ENCODE measurements around the gene MVB12B.

The MVB12B gene

DNA sequence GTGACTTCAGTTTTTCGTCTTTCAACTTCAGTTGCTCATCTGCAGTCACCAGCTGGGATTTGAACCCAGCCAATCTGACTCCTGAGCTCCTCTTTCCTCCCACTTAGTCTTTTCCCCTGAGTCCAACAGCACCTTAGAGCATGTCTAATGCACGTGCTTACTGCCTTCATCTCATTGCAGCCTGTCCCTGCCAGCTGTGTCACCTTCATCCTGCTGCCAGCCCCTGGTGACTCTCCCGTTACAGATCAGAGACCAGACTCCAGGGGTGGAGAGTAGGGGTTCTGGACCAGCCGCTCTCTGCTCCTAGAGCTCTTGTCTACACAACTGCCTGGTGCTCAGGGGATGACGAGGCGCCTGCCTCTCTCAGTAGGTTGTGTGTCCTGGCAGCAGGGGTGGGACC lies 154.2 kb downstream of the MVB12B start:
- no peaks in the 10 kb centered on the region for H3K9me3 Mint-ChIP-seq (ENCODE audit: low read depth)

DNA sequence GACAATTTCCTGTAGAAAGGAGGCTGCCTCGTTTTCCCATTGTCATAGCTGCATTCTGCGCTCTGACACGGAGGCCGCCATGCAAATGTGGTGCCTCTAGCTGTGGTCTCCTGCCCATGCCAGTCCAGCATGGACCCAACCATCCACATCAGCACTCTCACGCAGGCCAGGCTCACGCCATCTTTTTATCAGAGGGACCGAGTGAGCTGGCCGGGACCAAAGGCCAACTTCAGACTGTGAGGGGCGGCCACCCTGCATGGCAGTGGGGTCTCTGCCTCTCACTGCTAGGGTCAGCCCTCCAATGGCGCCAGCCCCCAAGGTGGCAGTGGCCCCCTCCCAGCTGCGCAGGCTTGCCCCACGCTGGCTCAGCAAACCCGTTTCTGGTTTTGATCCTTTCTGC lies 155.2 kb downstream of the MVB12B start:
- Mint-ChIP-seq H3K27me3 (no peaks in the 10 kb centered on the region), H3K4me1 (ENCODE audit: low read depth) (peaks cover 21% of the 10 kb centered on the region), H3K9me3 (ENCODE audit: low read depth) (no peaks in the 10 kb centered on the region), H3K36me3 (peaks cover 8% of the 10 kb centered on the region), H3K27ac (no peak overlapping the region), H3K4me3 (no peak overlapping the region)

More for the DNA sequence above, 154.2 kb downstream of the MVB12B start:
- Mint-ChIP-seq H3K4me3 (no peak overlapping the region), H3K27ac (no peak overlapping the region), H3K4me1 (ENCODE audit: low read depth) (peaks cover 25% of the 10 kb centered on the region), H3K36me3 (peaks cover 8% of the 10 kb centered on the region), H3K27me3 (no peaks in the 10 kb centered on the region)

DNA sequence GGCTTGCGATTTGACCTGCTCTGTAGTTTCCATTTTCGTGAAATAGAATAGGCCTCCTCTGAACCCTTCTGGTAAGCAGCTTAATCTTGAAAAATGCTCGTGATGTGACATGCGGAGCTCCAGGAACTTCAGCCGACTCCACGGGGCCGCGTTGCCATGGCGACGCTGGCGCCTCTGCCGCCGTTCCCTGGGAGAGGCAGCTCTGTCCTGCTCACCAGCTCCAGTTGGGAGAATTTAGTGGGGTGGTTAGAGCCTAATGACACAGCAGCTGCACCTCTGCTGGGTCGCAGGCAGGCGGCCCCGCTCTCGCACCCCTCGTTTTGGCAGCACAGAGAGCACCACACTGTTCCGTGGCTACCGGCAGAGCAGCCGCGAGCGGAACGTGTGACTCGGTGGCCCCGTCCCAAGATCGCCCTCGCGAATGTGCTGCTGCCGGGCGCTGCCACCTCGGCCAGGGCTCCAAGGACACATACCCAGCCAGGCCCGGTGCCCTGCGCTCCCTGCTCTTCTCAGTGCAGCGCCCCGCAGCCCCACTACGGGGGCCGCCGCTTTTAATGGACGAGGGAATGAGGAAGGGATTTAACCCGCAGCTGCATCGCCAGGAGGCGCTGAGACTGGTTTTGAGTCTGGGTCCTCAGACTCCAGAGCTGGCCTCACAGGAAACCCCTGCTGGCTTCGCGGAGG lies 155.9 kb downstream of the MVB12B start:
- Mint-ChIP-seq H3K9me3 (ENCODE audit: low read depth) (no peaks in the 10 kb centered on the region), H3K27ac (no peak overlapping the region), H3K27me3 (no peaks in the 10 kb centered on the region), H3K36me3 (peaks cover 8% of the 10 kb centered on the region), H3K4me3 (no peak overlapping the region), H3K4me1 (ENCODE audit: low read depth) (peaks cover 21% of the 10 kb centered on the region)

DNA sequence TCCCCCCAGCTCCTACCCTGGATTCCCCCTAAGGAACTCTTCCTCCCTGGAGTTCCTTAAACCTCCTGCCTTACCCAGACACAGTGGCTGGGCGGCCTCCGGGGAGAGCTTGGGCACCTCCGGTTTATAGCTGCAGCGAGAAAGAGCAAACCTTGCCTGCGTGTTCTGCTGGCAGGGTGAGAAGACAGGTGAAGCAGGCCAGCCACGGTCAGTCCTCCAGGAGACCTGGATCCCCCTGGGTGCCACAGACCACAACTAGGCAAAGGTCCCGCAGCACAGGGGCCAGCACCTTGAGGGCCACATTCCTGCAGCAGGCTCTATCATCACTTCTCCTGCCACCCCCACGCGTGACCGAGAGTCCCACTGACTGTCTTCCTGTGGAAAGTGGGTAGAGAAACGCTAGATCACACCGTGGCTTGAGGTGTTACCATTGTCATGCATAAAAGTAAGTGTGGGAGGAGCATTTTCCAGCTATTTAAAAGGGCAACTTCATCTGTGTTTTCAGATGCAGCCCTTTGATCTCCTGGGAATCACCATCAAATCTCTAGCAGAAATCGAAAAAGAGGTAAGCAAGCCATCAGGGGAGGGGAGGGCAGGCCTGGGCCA lies 156.9 kb downstream of the MVB12B start:
- Mint-ChIP-seq H3K4me1 (ENCODE audit: low read depth) (peaks cover 19% of the 10 kb centered on the region), H3K27me3 (no peaks in the 10 kb centered on the region), H3K9me3 (ENCODE audit: low read depth) (no peaks in the 10 kb centered on the region), H3K36me3 (peaks cover 8% of the 10 kb centered on the region), H3K4me3 (no peak overlapping the region), H3K27ac (no peak overlapping the region)

DNA sequence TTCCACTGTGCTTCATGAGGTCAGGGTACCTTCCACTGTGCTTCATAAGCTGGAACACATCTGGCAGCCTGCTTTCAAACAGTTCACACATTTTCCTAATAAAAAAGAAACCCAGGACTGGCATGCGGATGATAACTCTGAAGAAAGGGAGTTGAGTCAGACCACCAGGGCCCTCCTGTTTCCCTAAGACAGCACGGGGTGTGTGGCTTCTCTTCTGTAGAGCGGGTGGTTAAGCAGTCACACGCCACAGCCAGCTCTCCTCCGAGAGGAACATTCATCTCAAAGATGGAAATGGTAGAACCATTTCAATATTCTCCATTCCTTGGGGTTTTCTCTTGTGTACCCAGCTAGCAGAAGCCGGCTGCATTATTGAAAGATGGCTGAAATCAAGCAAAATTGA lies 159.0 kb downstream of the MVB12B start:
- Mint-ChIP-seq H3K9me3 (ENCODE audit: low read depth) (no peaks in the 10 kb centered on the region), H3K4me3 (no peak overlapping the region), H3K36me3 (peaks cover 7% of the 10 kb centered on the region), H3K4me1 (ENCODE audit: low read depth) (peaks cover 23% of the 10 kb centered on the region), H3K27ac (no peak overlapping the region), H3K27me3 (no peaks in the 10 kb centered on the region)

DNA sequence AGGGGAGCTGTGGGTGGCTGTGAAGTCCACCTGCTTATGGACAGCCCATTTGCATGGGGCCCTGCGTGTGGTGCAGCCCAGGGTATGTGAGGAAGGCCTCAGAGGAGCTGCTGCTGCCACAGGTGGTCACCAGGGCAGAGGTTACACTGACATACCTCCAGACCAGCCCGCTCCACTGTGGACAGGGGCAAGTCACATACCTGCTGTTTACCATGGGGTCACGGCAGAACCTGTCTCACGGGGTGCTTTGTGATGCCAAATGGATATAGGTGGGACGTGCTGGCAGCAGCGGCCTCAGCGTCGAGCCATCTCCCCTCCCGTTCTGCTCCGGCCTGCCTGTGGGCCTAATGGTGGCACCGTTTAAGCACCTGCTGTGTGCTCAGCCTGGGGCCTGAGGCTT lies 159.6 kb downstream of the MVB12B start:
- H3K9me3 Mint-ChIP-seq (ENCODE audit: low read depth), result no peaks in the 10 kb centered on the region
- peaks cover 27% of the 10 kb centered on the region for H3K4me1 Mint-ChIP-seq (ENCODE audit: low read depth)
- H3K36me3 Mint-ChIP-seq, result peaks cover 5% of the 10 kb centered on the region
- no peak overlapping the region for H3K4me3 Mint-ChIP-seq
- no peak overlapping the region for H3K27ac Mint-ChIP-seq
- no peaks in the 10 kb centered on the region for H3K27me3 Mint-ChIP-seq

DNA sequence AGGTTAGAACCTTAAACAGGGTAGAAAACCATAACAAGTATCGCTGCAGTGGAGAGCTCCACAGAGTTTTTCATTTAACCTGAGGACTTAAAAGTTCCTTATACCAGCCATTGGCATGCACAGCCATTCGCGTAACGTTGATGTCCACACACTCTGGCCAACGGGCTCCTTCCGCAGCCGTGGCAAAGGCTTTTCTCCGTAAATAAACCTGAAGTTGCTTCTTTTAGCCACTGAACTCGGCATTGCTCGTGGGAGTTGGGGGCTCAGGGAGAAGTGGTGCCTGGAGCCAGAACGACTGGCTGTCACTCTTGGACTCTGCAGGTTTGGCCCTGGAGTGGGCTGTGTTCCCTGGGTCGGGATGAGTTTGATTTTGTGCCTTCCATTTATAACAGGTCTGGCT lies 161.2 kb downstream of the MVB12B start:
- Mint-ChIP-seq H3K4me1 (ENCODE audit: low read depth) (peaks cover 26% of the 10 kb centered on the region), H3K27ac (no peak overlapping the region), H3K27me3 (no peaks in the 10 kb centered on the region), H3K4me3 (no peak overlapping the region), H3K9me3 (ENCODE audit: low read depth) (no peaks in the 10 kb centered on the region), H3K36me3 (peaks cover 5% of the 10 kb centered on the region)

DNA sequence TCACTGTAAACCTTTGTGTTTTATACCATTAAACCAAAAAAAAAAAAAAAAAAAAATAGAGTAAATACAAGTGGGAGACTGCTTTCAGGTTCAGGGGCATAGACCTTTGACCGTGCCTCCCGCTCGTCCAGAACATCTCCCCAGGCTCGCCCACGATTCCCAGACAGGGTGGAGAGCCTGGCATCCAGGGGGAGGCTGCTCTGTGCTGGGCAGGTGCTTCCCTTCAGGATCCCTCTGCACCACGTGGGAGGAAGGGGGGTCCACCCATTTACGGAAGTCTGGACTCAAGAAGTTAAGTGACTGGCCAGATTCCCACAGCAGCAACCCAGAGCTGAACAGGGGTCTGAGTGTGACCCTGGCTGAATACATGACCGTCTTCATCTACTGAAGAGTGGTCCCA lies 161.7 kb downstream of the MVB12B start:
- Mint-ChIP-seq H3K4me1 (ENCODE audit: low read depth) (peaks cover 24% of the 10 kb centered on the region), H3K27ac (no peak overlapping the region), H3K9me3 (ENCODE audit: low read depth) (no peaks in the 10 kb centered on the region), H3K36me3 (peaks cover 5% of the 10 kb centered on the region), H3K27me3 (no peaks in the 10 kb centered on the region), H3K4me3 (no peak overlapping the region)

DNA sequence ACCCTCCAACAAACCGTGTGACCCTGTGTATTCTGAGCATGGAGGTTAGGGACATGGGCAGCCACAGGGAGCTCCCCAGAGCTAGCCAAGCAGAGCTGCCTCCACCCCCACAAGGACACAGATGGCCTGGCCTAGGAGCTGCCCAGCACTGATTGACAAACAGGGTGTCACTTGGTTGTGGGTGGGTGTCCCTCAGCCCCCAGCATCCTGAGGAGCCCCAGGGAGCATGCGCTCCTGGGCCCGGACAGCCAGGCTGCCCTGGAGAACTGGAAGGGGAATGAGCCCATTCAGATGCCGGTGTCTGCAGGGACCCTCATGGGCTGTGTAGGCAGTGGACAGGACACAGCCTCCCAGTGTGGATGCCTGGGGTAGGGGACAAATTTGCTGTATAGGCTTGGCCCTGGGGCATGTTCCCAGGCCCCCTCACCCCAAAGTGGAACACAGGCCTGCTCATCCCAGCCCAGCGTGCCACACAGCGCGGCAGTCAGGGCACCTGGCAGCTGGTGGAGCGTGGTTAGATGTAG lies 162.3 kb downstream of the MVB12B start:
- Mint-ChIP-seq H3K27ac (no peak overlapping the region), H3K4me3 (no peak overlapping the region), H3K4me1 (ENCODE audit: low read depth) (peaks cover 17% of the 10 kb centered on the region), H3K36me3 (peaks cover 2% of the 10 kb centered on the region), H3K9me3 (ENCODE audit: low read depth) (no peaks in the 10 kb centered on the region), H3K27me3 (no peaks in the 10 kb centered on the region)

DNA sequence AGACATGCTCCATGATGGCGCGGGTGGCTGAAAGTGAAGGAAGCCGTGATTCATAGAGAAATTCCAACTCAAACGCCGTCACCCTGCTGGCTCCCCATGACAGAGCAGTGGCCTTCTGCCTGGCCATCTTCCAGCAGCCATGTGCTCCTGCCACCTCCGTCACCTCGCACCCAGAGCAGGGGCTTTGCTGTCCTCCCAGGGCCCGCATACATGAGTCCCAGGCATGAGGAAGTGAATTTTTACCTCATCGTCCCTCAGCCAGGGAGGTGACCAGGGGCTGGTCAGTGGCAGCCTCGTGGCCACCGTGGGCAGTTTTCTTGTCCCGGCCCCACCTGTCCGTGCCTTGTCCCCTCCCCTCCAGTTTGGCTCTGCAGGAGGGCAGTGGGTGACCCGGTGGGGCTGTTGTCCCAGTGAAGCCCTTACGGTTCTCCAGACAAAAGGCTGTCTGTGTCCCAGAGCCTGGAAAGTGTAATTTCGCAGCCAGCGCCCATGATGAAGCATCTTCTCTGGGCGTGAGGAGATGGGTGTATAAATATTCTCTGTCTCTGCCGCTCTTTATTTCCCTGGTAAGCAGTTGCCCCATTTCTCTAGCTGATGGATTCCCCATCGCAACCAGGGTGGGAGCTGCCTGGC lies 163.1 kb downstream of the MVB12B start:
- no peaks in the 10 kb centered on the region for H3K9me3 Mint-ChIP-seq (ENCODE audit: low read depth)
- H3K27ac Mint-ChIP-seq, result no peak overlapping the region
- H3K4me1 Mint-ChIP-seq (ENCODE audit: low read depth), result peaks cover 14% of the 10 kb centered on the region
- H3K36me3 Mint-ChIP-seq, result no peaks in the 10 kb centered on the region
- no peaks in the 10 kb centered on the region for H3K27me3 Mint-ChIP-seq
- H3K4me3 Mint-ChIP-seq, result no peak overlapping the region

DNA sequence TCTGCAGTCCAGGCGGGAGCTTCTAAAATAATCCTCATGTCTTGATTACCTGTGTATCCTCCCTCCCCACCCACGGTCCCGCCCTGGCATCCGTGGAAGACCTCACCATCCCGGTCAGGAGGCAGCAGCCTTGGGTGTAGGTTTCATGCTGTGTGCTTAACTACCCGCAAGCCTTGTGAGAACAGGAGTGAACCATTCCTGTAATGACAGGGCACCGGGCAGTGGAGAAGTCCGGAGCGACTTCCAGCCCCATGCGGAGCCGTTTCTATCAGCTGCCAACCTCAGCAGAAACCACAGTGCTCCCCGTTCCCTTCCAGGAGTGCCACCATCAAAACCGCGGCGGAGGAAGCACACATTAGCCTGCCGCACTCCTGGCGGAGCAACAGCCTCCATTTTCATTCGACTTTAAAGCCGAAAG lies 163.6 kb downstream of the MVB12B start:
- Mint-ChIP-seq H3K9me3 (ENCODE audit: low read depth) (no peaks in the 10 kb centered on the region), H3K27ac (no peak overlapping the region), H3K27me3 (no peaks in the 10 kb centered on the region), H3K4me3 (peak overlapping the region; percentile 40), H3K4me1 (ENCODE audit: low read depth) (peaks cover 14% of the 10 kb centered on the region), H3K36me3 (no peaks in the 10 kb centered on the region)

DNA sequence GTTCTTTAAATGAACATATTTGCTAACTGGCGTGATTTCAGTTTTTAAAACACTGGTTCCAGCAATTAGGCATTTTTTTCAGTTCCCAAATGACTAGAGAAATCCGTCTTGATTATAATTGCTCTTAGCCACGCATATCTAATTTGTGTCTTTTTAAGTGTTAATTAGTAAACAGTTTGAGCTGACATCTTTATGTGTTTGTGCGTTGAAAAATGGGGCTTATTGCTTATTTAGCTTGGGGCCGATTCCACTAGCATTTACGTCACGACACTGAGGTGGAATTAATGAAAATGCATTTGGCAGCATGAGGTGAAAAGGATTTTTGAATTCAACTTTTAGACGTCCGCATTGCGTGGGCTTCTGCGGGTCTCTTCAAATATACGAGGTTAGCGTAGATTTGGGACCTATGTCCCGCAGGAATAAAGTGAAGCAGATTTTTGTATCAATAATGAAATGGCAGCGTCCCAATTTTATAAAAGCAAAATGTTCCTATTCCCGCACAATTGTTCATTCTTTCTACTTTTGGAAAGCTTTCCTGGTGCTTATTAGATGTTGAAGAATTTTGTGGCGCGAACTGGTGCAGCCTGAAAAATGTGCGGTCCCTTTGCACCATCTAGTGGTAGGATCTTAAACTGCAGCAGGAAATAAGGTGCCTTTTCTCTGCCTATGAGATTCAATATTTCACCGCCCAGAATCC lies 164.4 kb downstream of the MVB12B start:
- no peaks in the 10 kb centered on the region for H3K9me3 Mint-ChIP-seq (ENCODE audit: low read depth)
- H3K36me3 Mint-ChIP-seq, result no peaks in the 10 kb centered on the region
- peaks cover 14% of the 10 kb centered on the region for H3K4me1 Mint-ChIP-seq (ENCODE audit: low read depth)
- H3K27me3 Mint-ChIP-seq, result no peaks in the 10 kb centered on the region
- H3K4me3 Mint-ChIP-seq, result peak overlapping the region; percentile 40
- no peak overlapping the region for H3K27ac Mint-ChIP-seq

DNA sequence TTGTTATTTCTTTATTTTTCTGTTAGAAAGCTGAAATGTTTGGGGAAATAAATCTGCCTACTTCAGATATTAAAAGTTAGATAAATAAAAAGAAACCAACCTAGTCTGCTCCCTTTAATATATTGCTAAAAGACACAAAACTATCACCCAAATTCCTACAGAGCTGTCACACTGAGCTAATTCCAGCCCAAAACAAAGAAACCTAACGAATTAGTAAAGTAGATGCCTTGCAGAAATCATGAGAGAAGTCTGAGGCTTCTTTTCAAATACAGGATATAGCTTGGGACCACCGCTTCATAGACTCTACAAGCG lies 164.9 kb downstream of the MVB12B start:
- Mint-ChIP-seq H3K4me1 (ENCODE audit: low read depth) (peaks cover 14% of the 10 kb centered on the region), H3K27ac (no peak overlapping the region), H3K36me3 (no peaks in the 10 kb centered on the region), H3K27me3 (no peaks in the 10 kb centered on the region), H3K9me3 (ENCODE audit: low read depth) (no peaks in the 10 kb centered on the region), H3K4me3 (no peak overlapping the region)

DNA sequence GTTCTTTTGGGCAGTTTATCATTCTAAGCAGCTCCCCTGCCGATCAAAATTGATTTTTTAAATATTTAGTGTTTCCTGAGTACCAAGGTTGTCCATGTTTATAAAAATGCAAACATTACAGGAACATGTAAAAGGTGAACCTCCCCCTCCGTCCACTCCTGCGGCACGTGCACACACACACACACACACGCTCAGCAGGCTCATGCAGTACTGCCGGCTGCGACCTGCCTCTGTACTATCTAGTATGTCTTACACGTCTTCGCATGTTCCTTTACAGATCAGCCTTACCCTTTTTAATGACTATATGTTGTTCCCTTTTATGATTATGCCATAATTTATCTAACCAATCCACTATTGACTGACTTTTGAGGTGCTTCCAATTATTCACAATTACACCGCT lies 165.3 kb downstream of the MVB12B start:
- no peaks in the 10 kb centered on the region for H3K36me3 Mint-ChIP-seq
- no peak overlapping the region for H3K27ac Mint-ChIP-seq
- no peak overlapping the region for H3K4me3 Mint-ChIP-seq
- H3K27me3 Mint-ChIP-seq, result no peaks in the 10 kb centered on the region
- H3K9me3 Mint-ChIP-seq (ENCODE audit: low read depth), result no peaks in the 10 kb centered on the region
- peaks cover 14% of the 10 kb centered on the region for H3K4me1 Mint-ChIP-seq (ENCODE audit: low read depth)

DNA sequence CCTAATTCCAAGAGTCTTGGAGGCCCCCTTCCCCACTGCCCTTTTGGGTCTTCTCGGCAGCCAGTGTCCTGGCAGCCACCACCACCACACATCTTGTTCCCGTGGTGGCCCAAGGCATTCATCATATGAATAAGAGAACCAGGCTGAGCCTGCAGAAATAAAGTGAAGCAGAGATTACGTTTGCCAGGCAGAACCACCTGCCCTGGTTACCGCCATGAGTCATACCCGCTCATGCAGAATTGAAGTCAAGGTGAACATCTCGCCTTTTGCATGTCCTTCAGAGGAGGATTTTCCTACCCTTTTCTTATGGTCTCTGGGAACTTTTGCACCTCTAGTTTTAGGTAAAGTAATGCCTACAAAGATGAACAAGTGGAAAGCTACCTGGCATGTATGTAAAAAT lies 167.6 kb downstream of the MVB12B start:
- H3K9me3 Mint-ChIP-seq (ENCODE audit: low read depth), result no peaks in the 10 kb centered on the region
- H3K36me3 Mint-ChIP-seq, result no peaks in the 10 kb centered on the region
- no peak overlapping the region for H3K27ac Mint-ChIP-seq
- no peaks in the 10 kb centered on the region for H3K27me3 Mint-ChIP-seq
- H3K4me3 Mint-ChIP-seq, result no peak overlapping the region
- peaks cover 14% of the 10 kb centered on the region for H3K4me1 Mint-ChIP-seq (ENCODE audit: low read depth)

All from activated naive CD8-positive, alpha-beta T cell (primary cell).